HG03469 (cell line): ENCODE data around the gene RASD1.

Experiments
- ATAC-seq: cut with Tn5 transposase; IDR thresholded peaks from one replicate; pipeline ENCODE4 v1.9.1; 2021; ENCODE audit warnings: mild to moderate bottlenecking, moderate library complexity, moderate number of reproducible peaks; ENCODE audit not compliant: unreplicated experiment

RASD1 gene

DNA sequence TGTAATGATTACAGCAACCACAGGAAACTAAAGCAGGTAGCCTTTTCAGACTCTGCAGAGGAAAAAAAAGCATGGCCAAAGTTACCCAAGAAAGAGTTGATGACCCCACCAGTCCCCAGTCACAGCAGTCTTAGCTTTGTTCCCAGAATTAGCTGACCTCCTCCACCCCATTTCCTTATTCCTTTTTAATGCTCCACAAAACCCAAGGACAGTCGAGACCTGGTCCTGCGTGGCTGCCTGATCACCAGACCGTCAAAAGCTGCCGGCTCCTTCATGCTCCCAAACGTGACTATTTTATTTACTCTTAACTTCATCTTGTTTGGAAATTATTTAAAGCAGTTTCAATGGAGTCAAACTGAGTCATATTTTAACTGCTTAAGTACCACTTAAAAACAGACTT lies 48.1 kb downstream of the RASD1 start:
- no peak for ATAC-seq

GRCh38 chr17:17447264-17447663 lies 48.9 kb downstream of the RASD1 start:
- ATAC-seq, result no peak

DNA sequence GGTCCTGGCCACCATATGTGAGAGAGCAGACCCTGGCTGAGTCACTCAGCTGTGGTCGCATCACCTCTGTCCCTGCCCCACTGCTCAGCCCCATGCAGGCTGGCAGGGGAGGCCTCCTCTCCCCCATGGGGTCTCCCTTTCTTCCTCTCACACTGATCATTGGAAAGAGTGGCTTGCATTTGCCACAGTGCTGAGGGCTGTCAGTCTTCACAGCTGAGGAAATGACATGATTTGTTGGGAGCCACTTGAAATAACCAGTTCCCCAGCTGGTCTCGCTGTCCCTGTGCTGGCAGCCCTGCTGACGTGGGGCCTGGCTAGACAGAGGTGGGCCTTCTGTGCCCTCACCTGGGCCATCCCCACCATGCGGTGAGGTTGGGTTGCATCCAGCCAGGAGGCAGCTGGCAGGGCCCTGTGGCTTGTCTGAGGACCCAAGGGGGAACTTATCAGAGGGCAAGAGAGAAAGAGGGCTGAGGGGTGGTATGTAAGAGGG lies 49.5 kb downstream of the RASD1 start:
- ATAC-seq, result no peak

- no peak for ATAC-seq
Observed at GRCh38 chr17:17445925-17446665, 50.1 kb downstream of the RASD1 start.

DNA sequence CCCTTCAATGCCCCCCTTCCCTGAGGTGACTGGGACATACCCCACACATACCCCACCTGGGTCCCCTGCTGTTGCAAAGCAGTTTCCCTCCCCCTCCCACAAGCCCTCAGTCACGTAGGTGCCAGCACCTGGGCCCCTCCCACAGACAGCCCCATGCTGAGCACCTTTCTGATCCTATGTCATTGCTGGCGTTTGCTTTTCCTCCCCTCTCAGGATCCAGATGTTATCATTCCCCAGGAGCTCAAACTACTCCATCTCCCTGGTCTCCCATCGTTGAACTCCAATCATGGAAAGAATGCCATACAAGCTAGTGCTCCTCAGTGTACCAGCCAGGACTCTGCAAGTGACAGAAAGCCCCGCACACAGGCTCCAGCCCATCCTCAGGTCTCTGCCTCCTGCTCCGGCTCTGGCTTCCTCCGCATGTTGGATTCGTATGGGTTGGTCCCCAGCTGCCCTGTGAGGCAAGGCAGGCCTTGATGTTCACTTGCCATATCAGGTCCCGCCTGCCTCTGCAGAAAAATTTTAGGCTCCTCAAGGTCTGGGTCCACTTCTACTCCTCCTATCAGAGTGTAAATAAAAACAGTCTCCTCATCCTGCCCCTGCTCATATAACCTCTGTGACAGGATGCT lies 50.8 kb downstream of the RASD1 start:
- no peak for ATAC-seq
